ENCODE data around the gene MYRIP.

DNA sequence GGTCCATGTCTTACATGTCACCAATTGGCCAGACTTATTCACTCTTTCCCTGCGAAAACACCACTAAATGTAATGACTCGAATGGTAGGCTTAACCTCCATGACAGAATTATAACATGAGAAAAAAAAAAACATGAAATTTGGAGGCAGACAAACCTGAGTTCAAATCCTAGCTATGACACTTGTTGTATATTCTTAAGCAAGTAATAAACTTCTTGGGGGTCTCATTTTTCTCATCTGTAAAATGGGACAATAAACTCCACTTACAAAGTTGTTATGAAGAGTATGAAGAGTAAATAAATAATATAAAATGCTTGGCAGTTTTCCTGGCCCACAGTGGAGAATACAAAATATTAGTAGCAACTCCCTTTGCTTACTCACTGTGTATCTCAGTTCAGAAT lies 488.7 kb downstream of the MYRIP start:
- TF ChIP-seq, protein P1, sequence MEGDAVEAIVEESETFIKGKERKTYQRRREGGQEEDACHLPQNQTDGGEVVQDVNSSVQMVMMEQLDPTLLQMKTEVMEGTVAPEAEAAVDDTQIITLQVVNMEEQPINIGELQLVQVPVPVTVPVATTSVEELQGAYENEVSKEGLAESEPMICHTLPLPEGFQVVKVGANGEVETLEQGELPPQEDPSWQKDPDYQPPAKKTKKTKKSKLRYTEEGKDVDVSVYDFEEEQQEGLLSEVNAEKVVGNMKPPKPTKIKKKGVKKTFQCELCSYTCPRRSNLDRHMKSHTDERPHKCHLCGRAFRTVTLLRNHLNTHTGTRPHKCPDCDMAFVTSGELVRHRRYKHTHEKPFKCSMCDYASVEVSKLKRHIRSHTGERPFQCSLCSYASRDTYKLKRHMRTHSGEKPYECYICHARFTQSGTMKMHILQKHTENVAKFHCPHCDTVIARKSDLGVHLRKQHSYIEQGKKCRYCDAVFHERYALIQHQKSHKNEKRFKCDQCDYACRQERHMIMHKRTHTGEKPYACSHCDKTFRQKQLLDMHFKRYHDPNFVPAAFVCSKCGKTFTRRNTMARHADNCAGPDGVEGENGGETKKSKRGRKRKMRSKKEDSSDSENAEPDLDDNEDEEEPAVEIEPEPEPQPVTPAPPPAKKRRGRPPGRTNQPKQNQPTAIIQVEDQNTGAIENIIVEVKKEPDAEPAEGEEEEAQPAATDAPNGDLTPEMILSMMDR (IDR thresholded peaks at IDR 0.05; ENCODE audit: low read depth, low read length): no peak
- no peak for TF ChIP-seq EZH2phosphoT487 (IDR thresholded peaks at IDR 0.05; ENCODE audit: low read depth)

Measured in OCI-LY3 (cell line).